TTC549 (cell line): ENCODE measurements around the gene CRYBG1.
A peak's percentile ranks its signal among the peaks of the same experiment; 100 is the strongest.

ENCODE experiments used
- FAIRE-seq: peaks from 2 replicates; lab custom pipeline; 2012; peaks lifted over from hg19 to GRCh38; lab: Jason Lieb, UNC

The CRYBG1 gene

DNA sequence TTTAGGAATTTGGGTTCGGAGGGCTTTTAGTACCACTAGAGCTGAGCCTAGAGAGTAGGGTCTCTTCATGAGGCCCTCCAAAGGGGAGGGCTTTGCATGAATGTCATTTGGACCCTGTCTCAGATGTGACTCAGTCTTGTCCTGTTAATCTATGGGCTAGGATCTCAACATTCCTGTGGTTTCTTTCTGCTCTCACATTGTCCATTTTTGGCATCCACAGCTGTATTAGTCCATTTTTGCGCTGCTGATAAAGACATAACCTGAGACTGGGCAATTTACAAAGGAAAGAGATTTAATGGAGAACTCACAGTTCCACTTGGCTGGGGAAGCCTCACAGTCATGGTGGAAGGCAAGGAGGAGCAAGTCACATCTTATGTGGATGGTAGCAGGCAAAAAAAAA is 61.0 kb downstream of the CRYBG1 start:
- no peak for FAIRE-seq

DNA sequence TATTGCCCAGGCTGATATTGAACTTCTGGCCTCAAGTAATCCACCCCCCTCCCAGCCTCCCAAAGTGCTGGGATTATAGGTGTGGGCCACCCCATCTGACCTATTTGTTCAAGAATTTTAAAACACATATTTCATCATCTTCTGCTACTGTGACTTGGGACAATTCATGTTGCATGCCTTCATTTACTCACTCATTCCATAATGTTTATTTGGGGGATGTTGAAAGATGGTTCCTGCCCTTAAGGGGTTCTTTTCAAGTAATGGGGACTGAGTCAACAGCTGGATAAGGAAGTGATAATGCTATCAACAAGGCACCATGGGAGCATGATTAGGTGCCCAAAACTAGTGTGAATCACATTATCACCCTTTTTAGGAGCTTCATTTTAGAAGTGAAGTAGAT is 62.0 kb downstream of the CRYBG1 start:
- no peak for FAIRE-seq

DNA sequence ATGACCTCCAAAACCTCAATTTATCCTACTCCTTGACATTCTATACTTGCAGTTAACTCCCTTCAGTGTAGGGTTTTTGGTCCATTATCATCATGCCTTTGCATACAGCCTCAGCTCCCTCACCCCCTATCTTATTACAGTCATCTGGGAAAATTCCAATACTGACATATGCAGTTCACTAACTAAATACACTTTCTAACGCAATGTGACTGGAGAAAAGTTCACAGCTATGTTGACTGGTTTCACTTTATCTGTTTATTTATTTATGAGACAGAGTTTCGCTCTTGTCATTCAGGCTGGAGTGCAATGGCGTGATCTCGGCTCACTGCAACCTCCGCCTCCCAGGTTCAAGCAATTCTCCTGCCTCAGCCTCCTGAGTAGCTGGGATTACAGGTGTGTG is 64.9 kb downstream of the CRYBG1 start:
- FAIRE-seq = no peak

DNA sequence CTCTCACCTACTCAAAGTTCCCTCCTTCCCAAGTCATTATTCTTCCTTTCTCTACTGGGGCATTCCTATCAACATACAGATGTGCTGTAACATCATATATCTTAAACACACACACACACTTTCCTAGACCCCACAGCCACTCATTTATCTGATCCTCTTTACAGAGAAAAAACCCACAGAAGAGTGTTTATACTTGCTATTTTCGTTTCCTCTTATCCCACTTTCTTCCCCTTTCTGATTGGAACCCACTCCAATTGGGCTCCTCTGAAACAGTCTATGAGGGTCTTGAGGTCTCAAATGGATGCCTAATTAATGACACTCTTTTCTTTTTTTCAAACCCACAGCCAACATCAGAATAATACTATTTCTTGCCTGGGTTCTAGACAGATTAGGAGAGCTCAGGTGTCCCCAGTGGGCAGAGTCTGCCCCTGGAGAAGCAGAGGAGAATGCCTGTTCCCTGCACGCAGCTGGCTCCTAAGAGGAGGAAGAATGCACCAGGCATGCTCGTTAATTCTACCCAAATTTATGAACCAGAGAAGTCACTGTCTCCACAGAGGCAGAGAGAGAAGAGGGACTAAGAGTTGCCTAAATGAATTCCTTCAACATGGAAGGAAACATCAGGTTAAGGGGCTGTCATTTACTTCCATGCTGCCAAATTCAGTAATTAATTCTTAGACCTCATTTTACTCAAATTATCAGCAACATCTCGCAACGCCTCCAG is 65.9 kb downstream of the CRYBG1 start:
- FAIRE-seq = no peak

DNA sequence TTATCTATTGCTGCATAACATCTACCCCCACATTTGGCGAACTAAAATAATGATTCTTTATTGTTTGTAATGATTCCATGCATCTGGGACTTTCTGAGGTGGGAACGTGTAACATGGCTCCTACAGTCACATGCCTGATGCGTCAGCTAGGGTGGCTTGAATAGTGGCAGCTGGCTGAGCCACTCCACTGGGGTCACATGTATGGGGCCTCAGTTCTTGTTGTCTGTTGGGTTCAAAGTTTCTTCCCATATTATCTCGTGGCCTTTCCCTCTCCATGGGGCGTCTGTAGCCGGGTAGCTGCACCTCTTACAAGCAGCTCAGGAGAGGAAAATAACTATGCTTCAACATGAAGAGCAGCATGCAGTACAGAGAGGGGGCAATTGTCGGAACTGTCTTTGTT is 69.9 kb downstream of the CRYBG1 start:
- no peak for FAIRE-seq

DNA sequence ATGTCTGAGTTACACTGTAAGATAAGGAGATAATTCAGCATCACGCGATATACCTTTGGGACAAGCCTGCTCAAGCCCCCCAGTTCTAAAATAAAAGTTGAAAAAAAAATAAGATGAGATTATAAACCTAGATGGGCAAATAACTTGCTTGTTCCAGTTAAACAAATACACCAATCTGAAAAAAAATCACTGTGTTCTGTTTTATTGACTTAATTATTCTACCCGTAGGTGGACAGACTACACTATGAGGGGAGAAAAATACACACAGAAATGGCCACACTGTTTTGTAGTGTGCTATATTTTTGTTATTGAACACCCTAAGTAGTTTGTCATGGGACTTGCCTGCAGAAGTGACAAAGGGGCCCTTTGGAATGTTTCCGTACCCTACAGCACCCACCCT is 70.9 kb downstream of the CRYBG1 start:
- no peak for FAIRE-seq

DNA sequence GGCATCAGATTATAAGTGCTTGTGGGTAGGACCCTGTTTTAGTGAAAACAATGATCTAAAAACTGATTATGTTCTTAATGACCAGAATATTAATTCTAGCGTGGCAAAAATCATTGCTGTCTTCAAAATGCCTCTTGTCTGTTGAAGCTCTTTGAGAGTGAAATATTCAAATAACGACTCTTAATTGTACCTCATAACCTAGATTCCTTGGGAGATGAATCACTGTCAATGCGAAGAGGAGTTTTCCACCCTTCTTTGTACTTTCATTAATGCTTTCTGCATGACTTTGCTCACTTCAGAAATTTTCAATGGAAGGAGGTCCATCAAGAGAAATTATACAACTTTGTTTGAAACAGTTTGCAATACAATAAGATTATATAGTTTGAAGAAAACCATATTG is 71.5 kb downstream of the CRYBG1 start:
- FAIRE-seq = no peak

DNA sequence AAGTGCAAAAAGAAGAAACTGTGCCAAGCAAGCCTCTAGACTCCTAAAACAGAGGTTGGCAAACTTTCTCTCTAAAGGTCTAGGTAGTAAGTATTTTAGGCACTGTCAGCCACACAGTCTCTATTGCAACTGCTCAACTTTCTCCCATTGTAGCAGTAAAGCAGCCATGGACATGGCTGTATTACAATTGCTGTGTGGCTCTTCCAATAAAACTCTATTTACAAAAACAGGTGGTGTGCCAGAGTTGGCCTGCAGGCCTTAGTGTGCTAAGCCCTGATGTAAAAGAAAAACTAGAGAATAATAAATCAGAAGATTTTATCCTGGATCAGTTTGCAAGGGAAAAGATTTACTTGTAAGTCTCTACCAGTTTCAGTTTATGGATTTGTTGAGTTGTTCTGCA is 74.0 kb downstream of the CRYBG1 start:
- no peak for FAIRE-seq

DNA sequence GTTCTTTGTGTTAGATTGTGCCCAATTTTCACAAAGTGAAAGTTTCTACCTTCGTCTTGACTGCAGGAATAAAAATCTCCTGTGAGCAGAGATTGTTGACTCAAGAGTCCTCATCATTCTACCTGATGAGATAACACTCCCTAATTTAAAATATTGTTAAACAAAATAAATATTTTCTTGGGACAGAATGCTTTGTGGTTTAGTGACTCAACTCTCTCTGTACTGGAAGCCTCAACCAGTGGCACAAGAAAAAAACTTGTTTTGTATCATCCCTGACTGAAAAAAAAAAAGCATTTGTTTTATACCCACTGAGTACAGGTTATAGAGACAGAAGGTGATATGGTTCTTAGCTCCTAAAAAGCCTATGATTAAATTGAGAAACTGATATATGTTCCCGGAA is 78.9 kb downstream of the CRYBG1 start:
- FAIRE-seq = no peak

DNA sequence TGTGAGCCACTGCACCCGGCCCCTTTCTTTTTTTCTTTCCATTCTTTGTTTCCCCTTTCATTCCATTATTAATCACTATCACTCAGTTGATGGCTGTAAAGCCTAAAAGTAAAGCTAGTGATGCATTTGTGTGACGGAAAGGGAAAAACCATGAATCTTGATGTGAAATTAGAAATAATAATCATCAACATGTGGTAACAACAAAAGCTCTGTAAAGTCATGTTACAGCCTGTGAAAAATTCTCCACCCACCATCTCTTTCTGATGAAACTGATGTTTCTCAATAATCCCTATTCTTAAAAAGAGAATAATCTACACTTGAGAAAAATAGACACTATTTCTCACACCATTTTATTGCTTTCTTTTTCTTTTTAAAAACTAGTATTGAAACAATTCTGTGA is 80.0 kb downstream of the CRYBG1 start:
- no peak for FAIRE-seq

DNA sequence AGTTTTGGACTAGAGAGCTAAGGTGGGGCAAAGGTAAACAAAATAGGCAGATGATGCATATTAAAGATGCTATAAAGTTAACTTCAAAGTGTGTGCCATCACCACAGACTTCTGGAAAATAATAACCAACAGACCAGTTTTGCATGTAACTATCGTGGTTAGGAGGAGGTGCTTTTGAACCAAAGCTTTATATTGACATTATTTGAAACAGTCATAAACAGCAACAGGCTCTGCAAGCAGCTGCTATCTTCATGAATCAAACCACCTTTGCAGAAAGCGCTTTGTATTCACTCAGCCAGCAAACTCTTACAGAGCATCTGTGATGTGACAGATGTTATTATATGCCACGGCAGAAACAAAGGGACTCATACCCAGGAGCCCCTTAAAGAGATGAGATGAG is 81.9 kb downstream of the CRYBG1 start:
- no peak for FAIRE-seq

DNA sequence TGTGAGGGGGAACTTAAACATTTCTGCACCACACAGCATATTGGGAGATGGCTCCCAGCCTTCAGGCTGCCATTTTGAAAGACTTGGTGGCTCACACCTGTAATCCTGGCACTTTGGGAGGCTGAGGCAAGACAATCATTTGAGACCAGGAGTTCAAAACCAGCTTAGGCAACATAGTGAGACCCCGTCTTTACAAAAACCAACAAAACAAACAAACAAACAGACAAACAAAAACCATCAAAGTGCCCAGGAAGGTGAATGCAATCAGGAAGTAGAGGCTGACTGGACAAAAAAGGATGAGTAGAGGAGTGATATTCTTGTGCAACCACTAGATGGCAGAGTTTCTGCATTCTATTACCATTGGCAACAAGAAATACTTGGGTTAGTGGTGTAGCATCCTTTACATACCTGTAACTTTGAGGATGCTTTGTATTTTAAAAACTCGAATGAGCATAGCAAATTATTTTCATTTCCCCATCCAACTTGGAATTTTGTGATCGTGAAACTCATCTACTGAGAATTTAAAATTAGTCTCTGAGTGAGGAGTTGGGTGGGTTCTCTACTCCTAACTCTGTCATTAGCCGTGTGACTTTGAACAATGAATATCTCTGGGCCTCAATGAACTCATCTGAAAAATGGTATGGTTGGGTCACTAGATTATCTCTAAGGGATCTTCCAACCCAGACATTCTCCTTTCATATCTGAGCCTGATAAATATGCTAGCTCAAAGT is 84.4 kb downstream of the CRYBG1 start:
- peak; percentile 26 for FAIRE-seq

DNA sequence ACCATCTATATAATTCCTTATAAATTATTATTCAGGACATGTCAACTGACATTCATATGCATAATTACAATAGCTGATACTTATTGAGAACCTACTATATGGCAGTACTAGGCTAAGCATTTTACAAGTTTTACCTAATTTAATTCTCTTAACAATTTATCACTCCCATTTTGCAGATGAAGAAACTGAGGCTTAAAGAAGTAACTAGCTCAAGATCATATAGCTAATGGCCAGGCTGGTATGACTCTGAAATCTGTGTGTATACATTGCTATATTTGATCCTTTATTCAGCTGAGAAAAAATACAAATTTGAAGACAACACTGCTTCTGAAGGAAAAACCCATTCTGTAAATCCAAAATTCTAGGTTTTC is 85.0 kb downstream of the CRYBG1 start:
- no peak for FAIRE-seq

DNA sequence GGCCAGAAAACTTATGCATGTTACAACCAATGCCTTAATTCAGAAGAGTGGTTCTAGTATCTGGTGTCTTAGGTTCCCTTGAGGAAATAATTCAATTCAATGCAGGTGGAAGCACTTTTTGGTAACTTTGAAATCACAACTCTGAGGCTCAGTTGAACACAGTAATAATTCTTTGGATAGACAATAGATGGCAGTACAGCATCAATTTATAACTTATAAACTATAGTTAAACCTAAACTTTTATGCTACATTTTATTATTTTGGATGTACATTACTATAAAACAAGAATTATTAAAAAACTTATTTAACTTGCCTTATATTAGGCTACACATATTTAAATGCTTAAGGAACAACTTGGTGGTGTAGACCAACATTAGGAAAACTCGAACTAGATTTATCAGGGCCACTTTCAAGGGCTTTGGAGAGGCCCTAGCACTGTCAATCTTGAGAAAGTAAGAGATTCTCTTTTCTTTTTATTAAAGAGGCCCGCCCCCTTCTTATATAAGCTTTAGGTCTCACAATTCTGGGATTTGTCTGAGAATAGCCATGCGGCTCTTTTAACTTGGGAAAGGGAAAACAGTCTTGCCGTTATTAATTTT is 85.9 kb downstream of the CRYBG1 start:
- FAIRE-seq = peak; percentile 90

DNA sequence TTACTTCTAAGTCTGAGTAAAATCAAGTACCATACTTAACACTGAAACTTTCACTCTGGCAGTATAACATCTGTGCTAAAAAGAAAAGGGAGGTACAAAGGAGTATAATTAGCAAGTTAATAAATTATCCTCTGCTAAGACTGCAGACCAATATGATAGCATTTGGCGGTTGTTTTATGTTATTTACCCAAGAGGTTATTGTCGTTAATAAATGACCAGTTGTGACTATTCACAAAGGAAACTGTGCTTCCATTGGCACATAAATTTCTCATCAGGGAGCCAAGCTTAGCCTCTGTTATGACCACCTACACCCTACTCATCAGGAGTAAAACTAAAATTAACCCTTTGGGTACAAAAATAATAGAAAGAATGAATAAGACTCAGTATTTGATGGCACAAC is 86.5 kb downstream of the CRYBG1 start:
- FAIRE-seq = no peak

DNA sequence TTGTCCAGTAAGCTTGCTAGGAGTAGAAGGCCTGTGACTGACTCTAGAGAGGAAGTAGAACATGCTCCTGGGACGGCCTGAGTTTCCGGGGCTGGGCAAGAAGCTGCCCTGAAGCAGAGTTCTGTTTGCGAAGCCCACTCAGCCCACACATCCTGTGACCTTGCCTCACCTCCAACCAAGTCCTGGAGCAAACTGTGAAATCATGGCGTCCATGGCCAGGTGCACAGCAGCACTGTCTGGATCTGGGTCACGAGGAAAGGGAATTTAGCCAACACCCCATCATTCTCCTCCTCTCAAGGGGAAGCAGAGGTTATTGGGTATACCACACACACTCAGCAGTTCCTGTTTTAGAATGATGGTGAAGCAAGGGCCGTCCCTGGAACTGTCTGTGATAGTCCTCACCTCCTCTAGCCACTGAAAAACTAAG is 87.5 kb downstream of the CRYBG1 start:
- no peak for FAIRE-seq

DNA sequence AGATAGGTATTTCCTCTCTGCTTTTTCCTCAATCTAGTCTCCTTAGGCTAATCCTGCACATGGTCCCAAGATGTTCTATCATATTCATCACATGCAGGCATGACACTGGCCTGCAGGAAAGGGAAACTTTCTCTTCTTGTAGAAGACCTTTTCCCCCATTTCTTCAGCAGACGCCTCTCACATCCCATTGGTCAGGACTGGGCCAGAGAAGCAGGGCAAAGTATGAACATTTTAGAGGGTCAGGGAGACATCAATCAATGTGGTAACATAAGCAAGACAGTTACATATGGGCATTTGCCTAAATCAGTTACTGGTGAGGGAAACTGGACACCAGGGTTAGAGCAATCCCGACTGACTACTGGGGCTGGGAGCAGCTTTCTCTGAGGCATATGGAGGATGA is 90.1 kb downstream of the CRYBG1 start:
- FAIRE-seq = no peak

DNA sequence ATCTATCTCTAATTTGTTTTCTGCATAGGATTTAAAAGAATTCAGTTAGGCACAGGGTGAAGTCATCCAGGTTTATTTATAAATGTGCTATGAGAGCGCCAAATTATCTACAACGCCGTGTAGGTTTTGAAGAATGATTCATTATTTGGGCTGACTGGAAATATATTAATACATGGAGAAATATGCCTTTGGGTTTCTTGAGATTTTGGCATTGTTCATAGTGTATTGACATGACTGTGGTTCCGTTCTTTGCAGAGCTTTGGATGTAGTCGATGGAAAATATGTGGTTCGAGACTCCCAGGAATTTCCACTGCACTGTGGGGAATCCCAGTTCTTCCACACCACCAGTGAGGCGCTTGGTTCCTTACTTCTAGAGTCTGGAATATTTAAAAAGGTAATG is 90.9 kb downstream of the CRYBG1 start:
- no peak for FAIRE-seq

DNA sequence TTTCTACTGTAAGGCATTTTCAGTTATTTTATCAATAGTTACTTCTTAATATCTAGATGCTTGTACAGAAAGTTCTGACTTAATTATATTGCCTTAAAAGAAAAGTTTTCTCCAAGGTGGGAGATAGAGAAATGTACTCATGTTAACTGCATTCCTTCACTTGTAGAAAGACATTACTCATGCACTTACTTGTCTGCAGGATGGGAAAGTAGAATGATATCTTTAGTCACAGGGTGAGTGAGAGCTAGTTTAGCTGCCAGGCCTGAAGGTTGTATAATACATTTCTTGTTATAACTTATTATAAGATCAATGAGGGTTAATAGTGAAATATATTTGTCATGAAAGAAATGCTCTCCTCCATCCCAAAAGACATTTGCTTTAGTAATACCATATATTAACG is 92.1 kb downstream of the CRYBG1 start:
- FAIRE-seq = no peak

DNA sequence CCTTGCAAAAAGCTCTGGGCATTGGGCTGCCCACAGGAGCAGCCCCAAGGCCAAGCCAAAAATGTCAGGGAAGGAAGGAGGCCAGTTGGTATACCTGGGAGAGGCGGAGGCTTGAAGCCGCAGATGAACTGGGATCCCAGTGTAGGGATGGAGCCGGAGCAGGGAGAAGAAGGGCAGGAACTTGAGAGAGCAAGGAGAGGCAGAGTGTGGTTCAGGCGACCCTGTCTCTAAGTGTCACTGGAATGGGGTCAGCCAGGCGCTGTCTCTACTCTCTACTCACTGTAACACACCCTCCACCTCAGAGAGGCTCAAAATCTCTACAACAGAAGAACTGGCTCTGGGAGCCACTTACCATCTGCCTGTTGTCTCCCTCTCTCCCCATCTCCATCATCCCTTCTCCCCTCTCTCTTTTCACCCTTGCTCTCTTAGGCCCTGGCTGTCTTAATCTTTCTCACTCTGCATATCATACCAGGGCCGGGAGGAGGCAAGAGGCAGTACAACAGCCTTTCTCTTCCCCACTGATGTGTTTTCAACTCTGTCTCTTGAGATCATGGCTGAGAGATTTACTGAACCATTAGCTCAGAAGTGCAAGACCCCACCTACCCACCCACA is 93.3 kb downstream of the CRYBG1 start:
- no peak for FAIRE-seq

DNA sequence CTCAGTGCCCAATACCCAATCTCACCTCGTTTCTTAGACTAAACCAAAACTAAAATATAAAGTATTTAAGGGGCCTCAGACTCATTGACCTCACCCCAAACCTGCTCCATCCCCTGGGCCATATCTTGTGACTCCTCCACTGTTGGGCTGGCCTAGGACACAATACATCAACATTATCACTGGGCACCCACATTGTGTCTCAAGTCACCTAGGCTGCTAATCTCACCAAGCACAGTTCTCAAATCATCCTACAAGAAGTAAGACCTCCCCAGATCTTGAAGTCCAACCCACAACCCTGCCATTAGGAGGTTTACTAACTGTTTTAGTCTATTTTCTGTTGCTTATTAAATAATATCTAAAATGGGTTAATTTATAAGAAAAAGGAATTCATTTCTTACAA is 96.2 kb downstream of the CRYBG1 start:
- FAIRE-seq = no peak

DNA sequence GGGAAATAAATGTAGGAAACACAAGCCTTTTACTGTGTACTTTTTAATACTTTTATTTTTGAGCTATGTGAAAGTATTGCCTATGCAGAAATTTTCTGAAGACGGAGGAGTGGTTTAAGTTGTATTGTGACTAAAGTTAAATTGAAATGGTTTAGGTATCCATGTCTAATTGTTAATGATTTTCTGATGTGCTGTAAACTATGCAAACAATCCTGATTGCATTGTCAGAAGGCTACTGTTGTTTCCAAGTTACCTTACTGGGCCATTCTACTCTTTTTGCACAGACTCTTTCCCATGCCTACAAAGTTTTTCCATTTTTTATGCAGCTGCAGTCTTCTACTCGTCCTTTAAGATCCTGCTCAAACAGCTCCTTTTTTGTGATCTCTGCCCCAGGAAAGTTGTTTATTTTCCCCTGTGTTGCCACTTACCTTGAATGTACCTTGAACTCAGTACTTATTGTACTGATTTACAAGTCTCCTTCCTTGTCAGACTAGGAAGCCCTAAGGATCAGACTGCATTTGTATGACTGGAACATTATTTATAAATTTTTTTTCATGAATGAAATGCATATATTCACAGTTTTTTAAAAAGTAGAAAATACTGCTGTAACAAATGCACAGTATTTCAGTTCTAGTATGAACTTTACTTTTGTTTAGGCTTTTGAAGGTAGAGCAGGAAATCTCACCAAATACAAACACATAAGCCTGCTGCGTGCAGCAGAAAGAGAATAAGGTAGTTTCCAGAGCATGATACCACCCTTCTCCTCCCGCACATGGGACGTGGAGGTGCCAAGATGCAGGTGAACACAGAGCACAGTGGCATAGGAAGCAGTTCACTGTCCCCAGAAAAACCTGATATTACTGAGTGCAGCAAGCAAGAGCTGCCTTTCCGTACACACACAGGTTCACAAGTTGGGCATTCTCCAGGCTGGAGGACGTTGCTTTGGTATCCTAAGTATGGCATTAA is 97.8 kb downstream of the CRYBG1 start:
- no peak for FAIRE-seq
